ENCODE results near the gene COX4I1.
"Not testable (repeated sequence)": the region's sequence is repeated elsewhere in the genome, so short reads cannot be mapped to it uniquely, and the experiment has no call there.

The COX4I1 gene

DNA sequence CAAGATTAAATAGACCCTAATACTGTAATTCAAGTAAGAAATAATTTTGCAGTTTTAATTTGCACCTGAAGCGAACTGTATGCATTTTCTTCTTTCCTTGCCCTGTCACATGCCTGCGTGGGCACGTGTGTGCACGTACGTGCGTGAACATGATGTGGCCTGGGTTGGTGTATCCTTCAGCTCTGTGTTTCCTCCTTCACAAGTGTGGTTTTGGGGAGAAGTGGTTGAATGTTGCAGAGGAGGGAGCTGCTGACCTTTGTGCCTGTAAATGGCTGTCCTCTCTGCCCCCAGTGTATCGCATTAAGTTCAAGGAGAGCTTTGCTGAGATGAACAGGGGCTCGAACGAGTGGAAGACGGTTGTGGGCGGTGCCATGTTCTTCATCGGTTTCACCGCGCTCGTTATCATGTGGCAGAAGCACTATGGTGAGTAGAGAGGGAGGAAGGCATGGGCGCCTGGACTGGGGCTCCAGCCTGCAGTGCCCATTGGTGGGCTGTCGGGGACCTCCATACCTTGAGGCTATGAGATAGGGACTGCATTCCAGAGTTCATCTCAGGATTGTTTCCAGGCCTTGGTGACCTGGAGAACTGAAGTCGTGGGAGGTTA lies 6.0 kb downstream of the COX4I1 start:
- DNase-seq: no peak

DNA sequence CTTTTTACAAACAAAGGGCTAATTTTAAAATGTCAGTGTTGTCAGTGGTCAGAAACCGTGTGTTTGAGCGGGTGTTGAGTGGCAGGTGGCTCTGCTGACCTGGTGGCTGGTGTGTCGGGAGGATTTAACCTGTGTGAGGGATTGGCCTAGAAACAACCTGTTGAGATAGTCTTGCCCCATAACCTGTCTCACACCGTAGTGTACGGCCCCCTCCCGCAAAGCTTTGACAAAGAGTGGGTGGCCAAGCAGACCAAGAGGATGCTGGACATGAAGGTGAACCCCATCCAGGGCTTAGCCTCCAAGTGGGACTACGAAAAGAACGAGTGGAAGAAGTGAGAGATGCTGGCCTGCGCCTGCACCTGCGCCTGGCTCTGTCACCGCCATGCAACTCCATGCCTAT lies 7.0 kb downstream of the COX4I1 start:
- no peak for DNase-seq

DNA sequence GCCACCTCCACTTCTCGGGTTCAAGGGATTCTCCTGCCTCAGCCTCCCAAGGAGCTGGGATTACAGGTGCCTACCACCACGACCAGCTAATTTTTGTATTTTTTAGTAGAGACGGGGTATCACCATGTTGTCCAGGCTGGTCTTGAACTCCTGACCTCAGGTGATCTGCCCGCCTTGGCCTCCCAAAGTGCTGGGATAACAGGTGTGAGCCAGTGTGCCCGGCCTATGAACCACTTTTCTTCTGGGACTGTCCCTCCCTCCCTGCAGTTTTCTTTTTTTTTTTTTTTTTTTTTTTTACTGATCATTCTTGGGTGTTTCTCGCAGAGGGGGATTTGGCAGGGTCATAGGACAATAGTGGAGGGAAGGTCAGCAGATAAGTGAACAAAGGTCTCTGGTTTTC lies 7.8 kb downstream of the COX4I1 start:
- not testable (repeated sequence) for DNase-seq

DNA sequence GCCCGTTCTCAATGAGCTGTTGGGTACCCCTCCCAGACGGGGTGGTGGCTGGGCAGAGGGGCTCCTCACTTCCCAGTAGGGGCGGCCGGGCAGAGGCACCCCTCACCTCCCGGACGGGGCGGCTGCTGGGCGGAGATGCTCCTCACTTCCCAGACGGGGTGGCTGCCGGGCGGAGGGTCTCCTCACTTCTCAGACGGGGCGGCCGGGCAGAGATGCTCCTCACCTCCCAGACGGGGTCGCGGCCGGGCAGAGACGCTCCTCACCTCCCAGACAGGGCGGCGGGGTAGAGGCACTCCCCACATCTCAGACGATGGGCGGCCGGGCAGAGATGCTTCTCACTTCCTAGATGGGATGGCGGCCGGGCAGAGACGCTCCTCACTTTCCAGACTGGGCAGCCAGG lies 8.6 kb downstream of the COX4I1 start:
- DNase-seq: not testable (repeated sequence)

DNA sequence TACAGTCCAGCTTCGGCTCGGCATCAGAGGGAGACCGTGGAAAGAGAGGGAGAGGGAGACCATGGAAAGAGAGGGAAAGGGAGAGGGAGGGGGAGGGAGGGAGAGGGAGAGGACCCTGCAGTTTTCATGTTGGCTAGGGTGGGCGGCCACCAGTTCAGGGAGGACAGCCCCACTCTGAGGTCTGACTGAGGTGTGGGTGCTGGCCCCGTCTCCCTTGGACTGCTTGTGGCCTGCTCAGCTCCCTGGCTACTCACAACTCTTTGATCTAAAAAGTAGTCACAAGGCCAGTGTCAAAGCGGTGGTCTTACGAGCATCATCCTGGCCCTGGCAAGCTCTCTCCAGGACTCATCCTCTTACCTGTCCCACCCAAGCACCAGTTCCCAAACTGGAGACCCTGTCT lies 9.4 kb downstream of the COX4I1 start:
- DNase-seq: no peak

DNA sequence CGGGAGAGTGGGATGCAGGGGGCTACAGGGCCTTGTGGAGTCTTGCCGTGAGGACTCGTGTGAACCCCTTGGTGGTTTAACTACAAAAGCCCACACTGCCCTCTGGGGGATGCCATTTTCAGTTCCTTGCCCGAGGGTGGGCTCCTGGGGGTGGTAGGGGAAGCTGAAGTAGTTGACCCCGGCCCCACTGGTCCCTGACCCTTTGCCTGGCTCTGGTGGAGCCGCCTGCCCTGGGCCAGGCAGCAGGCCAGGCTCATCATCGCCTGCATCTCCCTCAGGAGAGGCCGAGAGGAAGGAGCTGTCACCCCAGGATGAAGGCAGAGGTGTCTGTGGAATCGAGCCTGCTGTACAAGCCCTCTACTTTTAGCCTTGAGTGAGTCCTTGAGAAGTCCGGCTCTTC lies 10.2 kb downstream of the COX4I1 start:
- no peak for DNase-seq

DNA sequence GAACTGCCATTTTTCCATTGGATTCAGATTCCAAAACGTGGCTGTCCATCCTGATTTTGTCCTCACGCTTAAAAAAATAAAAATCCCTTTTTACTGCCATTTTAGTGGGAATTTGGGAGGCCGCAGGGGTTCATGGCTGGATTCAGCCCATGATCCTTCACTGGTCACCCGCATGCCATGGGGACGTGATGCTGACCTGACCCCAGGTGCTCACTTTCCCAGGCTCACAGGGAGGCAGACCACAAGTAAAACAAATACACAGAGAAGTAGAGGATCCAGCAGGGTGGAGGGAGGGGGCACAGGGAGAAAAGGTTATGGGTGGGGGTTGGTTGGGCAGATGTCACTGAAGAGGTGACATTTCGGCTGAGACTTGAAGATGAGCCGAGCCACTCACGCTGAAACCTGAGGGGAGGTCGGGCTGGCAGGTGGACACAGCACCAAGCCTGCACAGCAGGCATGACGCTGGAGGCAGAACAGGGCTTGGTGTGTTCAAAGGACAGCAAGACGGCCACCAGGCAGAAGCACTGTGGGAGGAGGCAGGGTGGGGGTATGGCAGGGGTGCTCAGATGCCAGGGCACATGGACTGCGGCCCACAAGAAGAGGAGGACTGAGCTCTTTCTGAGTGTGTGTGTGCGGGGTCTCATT lies 10.7 kb downstream of the COX4I1 start:
- DNase-seq: no peak

DNA sequence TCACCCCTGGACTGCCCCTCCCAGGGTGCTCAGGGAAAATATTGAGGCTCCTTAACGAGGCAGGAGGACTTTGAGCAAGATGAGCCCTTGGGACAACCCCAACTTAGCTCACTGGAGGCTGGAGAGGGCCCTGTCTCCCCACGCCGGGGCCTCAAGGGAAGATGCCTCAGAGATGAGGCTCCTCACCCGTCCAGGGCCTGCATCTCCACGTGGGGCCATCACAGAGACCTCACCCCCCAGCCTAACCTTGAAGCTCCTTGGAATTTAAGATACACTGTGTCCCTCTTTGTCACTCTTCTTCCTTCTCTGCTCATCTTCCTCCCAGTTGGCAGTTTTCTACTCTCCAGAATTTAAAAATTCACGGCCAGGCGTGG lies 11.2 kb downstream of the COX4I1 start:
- no peak for DNase-seq

DNA sequence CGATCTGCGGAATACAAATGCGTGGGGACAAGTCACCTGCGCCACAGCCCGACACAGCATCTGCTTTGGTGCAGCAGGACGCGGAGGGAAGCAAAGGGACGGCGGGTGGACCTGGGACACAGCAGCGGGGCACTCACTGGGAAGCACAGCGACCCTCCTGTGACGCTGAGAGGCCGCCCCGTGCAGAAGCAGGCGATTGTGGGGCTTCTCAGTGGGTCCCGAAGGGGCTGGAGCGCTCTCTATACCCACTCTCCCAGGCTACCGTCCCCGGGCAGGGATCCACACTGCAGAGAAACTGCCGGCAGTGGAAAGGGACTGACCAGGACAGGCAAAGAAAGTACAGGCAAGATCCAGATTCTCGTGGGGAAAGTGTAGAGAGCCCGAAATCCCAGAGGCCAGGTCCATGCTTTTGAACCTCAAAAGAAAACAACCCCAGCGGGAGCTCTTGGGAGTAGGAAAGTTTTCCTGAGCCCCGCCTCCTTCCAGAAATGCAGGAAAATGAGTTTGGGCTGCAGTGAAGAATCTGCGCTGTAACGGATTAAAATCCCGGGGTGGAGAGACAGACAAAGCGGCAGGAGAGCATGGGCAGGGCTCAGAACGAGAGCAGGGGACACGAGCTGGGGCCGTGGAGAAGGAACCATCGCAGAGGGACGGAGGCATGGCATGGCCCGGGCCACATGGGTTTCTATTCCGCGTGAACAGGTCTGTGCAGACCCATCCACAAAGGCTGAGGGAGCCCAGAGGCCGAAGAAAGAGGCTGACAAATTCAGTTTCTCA lies 12.7 kb downstream of the COX4I1 start:
- DNase-seq: no peak

DNA sequence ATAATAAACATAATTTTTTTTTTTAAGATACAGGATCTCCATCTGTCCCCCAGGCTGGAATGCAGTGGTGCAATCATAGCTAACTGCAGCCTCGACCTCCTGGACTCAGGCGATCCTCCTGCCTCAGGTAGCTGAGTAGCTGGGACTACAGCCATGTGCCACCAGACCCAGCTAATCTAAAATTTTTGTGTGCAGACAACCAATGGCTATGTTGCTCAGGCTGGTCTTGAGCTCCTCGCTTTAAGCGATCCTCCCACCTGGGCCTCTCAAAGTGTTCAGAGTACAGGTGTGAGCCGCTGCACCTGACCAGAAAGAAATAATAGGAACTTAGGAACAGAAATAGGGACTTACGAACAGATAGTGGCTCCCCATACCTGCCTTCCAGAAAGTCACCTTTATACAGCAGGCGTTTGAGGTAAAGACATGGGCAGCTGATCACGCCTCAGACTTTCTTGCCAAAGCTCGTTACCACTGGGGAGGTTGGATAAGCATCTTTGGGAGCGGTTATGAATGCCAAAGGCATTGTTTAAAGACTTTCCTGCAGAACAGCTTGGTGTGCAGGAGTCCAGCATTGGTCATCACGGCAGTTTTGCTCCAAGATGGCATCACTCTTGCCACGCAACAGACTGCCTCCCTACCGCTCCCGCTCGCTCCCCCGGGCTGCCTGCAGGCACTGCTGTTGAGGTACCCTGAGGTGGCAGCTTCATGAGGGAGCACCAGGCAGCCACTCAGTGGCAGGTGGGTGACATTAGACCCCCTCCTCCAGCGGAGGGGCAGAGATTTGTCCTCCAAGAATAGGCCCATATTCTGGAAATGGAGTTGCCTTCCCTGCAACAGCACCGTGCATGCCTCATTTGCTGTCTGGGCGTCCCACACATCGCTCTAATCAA lies 13.6 kb downstream of the COX4I1 start:
- DNase-seq: no peak

DNA sequence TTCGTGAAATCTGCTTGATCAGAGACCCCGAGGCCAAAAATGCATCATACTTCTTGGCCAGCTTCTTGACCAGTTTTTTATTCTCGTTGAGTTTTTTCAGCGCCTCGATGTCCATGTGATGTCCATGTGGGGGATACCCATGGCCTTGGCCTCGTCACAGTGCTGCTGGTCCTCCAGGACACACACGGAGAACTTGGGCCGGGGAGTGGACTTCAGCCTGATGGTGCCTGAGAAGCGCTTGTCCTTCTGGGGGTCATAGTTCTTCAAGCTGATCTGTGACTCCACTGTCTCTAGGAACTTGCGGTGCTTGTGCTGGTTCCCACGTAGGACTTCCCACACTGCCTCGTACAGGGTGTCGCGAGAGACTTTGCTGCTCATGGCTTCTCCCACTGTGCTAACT lies 16.7 kb downstream of the COX4I1 start:
- no peak for DNase-seq

DNA sequence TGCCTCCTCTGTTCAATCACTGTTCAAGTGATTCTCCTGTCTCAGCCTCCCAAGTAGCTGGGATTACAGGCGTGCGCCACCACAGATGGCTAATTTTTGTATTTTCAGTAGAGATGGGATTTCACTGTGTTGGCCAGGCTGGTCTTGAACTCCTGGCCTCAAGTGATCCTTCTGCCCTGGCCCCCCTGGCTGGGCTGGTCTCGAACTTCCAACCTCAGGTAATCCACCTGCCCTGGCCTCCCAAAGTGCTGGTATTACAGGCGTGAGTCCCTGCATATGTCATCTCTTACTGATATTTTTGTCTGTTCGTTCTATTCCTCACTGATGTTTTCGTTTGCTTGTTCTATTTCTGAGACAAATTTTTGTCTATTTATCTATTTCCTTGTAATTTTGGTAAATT lies 17.7 kb downstream of the COX4I1 start:
- DNase-seq: not testable (repeated sequence)

DNA sequence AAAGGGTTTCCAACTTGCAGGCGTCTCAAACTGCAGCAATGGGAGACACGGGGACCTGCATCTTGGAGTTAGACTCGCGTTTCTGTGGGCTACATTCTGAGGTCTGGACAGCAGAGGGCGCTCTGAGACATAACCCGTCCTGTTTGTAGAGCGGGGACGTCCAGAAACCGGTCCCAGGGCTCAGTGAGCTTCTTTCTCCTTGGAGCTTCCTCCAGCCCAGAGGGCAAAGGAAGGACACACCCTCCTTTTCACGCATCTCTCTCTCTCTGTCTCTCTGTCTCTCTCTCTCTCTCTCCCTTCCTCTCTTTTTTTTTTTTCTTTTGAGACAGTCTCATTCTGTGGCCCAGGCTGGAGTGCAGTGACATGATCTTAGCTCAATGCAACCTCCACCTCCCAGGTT lies 19.8 kb downstream of the COX4I1 start:
- peak; percentile 83 for DNase-seq

DNA sequence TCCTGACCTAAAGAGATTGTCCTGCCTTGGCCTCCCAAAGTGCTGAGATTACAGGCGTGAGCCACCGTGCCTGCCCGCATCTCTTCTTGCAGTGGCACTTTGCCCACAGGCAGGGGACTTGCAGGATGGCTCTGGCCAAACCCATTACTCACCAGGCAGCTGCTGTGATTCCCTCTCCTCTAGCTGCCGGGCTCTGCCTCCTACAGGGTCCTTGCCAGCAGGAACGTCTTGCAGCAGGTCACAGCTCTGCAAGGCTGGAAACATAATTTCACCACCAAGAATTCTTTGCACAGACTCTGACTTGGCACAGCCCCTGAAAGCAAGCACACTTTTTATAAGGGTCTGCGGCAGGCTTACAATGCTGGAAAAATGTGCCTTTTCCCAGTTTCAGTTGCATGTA lies 20.3 kb downstream of the COX4I1 start:
- DNase-seq: no peak

DNA sequence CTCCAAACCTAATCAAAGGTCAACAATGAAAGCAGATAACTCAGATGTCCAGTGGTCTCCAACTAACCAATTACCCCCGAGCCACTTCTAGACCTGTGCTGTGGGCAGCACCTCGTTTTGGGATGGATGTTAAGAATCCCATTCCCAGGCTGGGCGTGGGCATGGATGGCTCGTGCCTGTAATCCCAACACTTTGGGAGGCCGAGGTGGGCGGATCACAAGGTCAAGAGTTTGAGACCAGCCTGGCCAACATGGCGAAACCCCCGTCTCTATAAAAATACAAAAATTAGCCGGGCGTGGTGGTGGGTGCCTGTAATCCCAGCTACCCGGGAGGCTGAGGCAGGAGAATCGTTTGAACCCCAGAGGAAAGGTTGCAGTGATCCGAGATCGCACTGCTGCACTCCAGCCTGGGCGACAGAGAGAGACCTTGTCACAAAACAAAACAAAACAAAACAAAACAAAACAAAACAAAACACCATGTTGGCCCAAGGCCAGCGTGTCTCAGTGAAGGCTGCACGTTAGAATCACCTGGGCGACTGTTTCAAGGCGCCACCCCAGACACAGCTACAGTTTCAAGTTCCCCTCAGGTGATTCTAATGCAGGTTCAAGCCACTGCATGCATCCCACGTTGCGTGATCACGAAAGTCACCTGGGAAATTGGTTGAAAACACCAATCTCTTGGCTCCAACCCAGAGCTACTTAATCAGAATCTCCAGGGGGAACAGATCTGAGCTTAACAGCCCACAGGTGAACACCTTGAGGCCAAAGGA lies 21.3 kb downstream of the COX4I1 start:
- no peak for DNase-seq

DNA sequence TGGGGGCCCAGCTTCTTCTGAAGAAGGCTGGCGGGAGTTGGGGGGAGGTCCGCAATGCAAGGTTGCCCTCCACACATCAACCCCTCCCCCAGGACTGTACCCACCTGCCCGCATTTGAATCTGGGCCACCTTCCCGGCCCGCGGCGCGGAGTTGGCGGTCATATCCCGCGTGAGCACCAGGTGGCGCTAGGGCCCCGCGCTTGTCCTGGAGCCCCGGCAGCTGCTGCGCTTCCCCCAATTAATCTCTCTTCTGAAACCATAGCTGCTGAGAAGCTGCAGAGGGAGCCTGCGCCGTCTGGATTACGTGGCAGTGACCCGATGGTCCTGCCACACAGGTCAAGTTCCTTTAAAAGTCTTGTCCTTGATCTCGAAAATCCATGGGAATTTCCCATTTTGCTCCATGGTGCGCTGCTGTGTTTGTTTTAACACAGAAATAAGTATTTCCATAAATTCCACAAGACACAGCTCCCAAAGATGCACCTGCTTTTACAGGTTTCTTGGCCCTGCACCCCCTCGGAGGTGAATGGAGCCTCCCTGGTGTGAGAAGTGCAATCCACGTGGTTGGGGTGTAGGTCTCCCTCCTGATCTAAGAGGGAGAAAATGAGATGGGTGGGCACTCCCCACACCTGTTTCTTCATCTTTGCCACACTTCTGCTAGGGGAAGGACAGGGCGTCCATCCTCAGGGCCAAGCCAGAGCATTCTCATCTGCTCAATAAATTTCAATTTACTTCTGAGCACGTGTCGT lies 22.1 kb downstream of the COX4I1 start:
- DNase-seq: peak; percentile 77

DNA sequence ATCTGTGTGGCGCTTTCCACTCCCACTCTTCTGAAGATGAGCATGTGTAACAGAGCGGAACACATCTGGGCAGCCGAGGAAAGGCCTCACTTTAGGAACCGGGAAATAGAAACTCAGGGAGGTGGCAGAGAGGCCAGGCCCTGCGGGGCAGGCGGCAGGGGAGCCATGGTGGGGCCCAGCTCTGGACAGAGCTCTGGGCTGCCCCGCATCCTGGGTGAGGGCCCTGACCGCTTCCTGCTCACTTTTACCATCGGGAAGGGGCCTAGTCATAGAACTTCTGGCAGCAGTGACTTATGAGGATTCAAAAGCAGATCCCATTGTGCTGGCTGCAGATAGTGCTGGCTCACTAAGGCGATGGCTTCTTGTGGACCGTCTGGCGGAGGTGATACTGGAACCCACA lies 22.6 kb downstream of the COX4I1 start:
- DNase-seq: no peak

DNA sequence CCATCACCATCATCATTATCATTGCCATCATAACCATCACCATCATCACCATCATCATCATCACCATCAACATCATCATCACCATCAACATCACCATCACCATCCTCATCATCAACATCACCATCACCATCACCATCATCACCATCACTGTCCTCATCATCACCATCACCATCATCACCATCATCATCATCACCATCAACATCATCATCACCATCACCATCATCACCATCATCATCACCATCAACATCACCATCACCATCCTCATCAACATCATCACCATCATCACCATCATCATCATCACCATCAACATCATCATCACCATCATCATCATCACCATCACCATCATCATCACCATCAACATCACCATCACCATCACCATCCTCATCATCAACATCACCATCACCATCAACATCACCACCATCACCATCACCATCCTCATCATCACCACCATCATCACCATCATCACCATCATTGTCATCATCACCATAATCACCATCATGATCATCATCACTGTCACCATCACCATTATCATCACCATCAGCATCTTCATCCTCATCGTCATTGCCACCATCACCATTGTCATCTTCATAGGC lies 23.9 kb downstream of the COX4I1 start:
- DNase-seq: no peak

DNA sequence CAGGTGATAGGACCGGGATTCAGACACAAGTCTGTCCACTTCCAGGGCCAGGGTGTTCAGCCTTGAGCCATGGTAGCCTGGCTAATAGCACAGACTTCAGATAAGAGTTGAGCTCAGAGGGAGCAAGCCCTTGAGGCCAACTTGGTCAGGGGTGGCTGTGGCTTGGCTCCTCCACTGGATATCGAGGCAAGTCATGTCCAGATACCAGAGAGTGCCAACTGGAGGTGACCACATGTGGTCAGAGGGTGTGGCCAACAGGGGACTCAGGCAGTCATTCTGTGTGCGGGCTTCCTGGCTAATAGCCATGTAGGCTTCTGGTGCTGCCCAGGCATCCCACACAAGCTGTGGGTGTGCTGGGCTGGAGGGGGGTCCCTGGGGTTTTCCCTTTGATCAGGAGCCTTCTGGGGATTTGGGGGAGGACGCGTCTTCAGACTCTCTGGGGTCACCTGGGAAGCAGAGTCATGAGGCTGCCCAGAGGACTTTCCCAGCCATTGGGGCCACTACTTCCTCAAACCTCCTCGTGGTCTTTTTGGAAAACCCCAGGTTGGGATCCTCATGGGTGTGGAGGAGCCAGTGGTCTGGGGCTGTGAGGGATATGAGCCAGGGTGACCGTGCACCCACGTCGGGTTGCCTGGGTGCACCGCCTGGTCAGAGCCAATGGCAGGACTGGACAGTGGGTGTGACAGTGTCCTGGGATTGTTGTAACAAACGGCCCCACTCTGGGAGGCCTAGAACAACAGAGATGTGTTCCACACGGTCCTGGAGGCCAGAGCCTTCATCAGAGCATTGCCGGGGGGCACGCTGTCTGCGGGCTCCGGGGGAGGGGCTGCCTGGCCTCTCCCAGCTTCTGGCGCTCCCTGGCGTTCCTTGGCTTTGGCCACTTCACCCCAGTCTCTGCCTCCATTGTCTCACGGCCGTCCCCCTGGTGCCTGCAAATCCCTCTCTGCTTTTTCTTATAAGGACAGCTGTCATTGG lies 25.0 kb downstream of the COX4I1 start:
- DNase-seq: no peak

DNA sequence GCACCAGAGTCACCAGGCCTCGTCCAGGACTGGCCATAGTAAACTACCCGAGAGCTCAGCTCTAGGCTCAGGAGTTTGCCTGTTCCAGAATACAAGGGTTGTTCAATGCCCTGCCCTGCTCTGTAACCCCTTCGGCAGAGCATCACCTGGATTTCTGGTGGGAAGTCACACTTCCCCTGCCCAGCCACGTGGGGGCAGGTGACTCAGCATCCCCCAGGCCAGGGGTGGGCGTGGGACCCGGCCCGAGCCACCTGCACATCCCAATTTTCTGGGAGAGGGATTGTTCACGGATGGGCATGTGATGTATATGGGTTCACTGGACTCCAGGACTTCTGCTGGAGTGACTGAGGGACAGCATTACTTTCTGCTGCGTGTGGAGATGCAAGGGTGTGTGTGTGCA lies 25.8 kb downstream of the COX4I1 start:
- no peak for DNase-seq
